DND-41 (cell line): Measurements from ENCODE around the gene NEURL1B.
A peak's percentile ranks its signal among the peaks of the same experiment; 100 is the strongest.

Experiments
- ATAC-seq: fragments of 200-7000 bp; cut with Tn5 transposase; 3 replicates; pipeline ENCODE4 v1.9.1; 2021; ENCODE audit warnings: low read depth; ENCODE audit not compliant: insufficient read depth
- DNase-seq: peaks from one replicate; pipeline ENCODE4 v3.0.0-alpha.2; 2020
- H2AFZ ChIP-seq: 2 replicates; pipeline ENCODE4 v1.6.0; 2012; ENCODE audit warnings: low read depth, low read length
- H3K27ac ChIP-seq: 2 replicates; pipeline ENCODE4 v1.5.1; 2012; ENCODE audit warnings: low read length, inconsistent platforms
- H3K27me3 ChIP-seq: fragments of 200-600 bp; sonication (generic); 2 replicates; pipeline ENCODE4 v1.6.0; 2012; ENCODE audit warnings: low read length, mild to moderate bottlenecking, inconsistent platforms; ENCODE audit not compliant: insufficient read depth, poor library complexity
- H3K36me3 ChIP-seq: 2 replicates; pipeline ENCODE4 v1.5.1; 2012; ENCODE audit warnings: low read length, inconsistent platforms; ENCODE audit not compliant: insufficient read depth
- H3K4me1 ChIP-seq: 2 replicates; pipeline ENCODE4 v1.5.1; 2012; ENCODE audit warnings: mild to moderate bottlenecking, low read length; ENCODE audit not compliant: insufficient read depth
- H3K4me2 ChIP-seq: 2 replicates; pipeline ENCODE4 v1.6.0; 2012; ENCODE audit warnings: mild to moderate bottlenecking, moderate library complexity, low read length, inconsistent platforms; ENCODE audit not compliant: insufficient read depth
- H3K4me3 ChIP-seq, 2 experiments: fragments of 200-600 bp in 1 of 2; shearing (Covaris generic) in 1 of 2; 2 replicates each; pipeline ENCODE4 v1.5.1; 2012 to 2016; ENCODE audit warnings: inconsistent platforms in 2 of 2, low read length in 2 of 2, mild to moderate bottlenecking in 2 of 2, low read depth in 1 of 2, moderate library complexity in 1 of 2
- H3K79me2 ChIP-seq: 2 replicates; pipeline ENCODE4 v1.6.0; 2012; ENCODE audit warnings: low read length, inconsistent platforms; ENCODE audit not compliant: insufficient read depth
- H3K9ac ChIP-seq: 2 replicates; pipeline ENCODE4 v1.6.0; 2012; ENCODE audit warnings: low read depth, mild to moderate bottlenecking, inconsistent platforms, low read length, moderate library complexity
- H3K9me3 ChIP-seq: 2 replicates; pipeline ENCODE4 v1.5.1; 2012; ENCODE audit warnings: low read length, moderate library complexity, mild to moderate bottlenecking, inconsistent platforms; ENCODE audit not compliant: insufficient read depth, severe bottlenecking
- H4K20me1 ChIP-seq: 2 replicates; pipeline ENCODE4 v1.6.0; 2012; ENCODE audit warnings: low read length; ENCODE audit not compliant: insufficient read depth
- EZH2 ChIP-seq: IDR thresholded peaks from 3 replicates; pipeline ENCODE4 v1.6.1; 2012; ENCODE audit warnings: borderline replicate concordance, low read depth, mild to moderate bottlenecking, moderate library complexity, low read length, inconsistent platforms; ENCODE audit not compliant: severe bottlenecking
- TF ChIP-seq, protein P1 (sequence below): IDR thresholded peaks from 2 replicates; pipeline ENCODE4 v1.5.1; 2012; ENCODE audit warnings: borderline replicate concordance, low read length, moderate library complexity, mild to moderate bottlenecking; ENCODE audit not compliant: poor library complexity, severe bottlenecking; ENCODE audit errors: extremely low read depth

Gene NEURL1B

GRCh38 chr5:172689218-172689572 lies 48.1 kb downstream of the NEURL1B start:
- Histone ChIP-seq H3K4me2 (no peak overlapping the region), H3K36me3 (no peaks in the 10 kb centered on the region), H3K9ac (no peak overlapping the region), H3K27me3 (no peaks in the 10 kb centered on the region), H2AFZ (0 out of 2 replicates have a peak overlapping the region, but pooled peaks have one; percentile 8), H3K4me3 (no peak overlapping the region), H3K9me3 (no peaks in the 10 kb centered on the region), H4K20me1 (no peaks in the 10 kb centered on the region), H3K79me2 (no peaks in the 10 kb centered on the region), H3K27ac (no peak overlapping the region), H3K4me1 (peaks cover 11% of the 10 kb centered on the region)
- ATAC-seq: peak; percentile 48; the same call in 2 of the 3 replicates
- no peak for DNase-seq
- TF ChIP-seq, protein P1, sequence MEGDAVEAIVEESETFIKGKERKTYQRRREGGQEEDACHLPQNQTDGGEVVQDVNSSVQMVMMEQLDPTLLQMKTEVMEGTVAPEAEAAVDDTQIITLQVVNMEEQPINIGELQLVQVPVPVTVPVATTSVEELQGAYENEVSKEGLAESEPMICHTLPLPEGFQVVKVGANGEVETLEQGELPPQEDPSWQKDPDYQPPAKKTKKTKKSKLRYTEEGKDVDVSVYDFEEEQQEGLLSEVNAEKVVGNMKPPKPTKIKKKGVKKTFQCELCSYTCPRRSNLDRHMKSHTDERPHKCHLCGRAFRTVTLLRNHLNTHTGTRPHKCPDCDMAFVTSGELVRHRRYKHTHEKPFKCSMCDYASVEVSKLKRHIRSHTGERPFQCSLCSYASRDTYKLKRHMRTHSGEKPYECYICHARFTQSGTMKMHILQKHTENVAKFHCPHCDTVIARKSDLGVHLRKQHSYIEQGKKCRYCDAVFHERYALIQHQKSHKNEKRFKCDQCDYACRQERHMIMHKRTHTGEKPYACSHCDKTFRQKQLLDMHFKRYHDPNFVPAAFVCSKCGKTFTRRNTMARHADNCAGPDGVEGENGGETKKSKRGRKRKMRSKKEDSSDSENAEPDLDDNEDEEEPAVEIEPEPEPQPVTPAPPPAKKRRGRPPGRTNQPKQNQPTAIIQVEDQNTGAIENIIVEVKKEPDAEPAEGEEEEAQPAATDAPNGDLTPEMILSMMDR: no peak
- TF ChIP-seq EZH2: no peak

DNA sequence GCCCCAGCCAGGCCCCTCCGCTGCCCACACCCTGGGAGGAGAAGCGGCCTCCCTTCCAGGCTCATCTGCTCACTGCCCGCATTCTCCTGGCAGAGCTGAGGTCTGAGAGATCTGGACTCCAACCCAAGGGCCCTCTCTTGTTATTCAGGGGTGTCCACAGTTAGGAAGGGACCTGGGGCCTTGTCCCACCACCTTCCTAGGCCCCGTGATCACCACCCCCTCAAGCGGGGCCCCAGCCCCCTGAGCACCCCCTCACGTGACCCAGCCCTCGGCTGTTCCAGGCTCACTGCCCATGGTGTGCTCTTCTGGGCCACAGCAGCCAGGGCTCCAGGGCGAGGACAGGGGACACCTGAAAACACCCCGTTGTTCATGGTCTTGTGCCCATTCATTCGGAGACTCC lies 48.7 kb downstream of the NEURL1B start:
- H3K79me2 ChIP-seq: no peaks in the 10 kb centered on the region
- H3K27me3 ChIP-seq: no peaks in the 10 kb centered on the region
- no peaks in the 10 kb centered on the region for H3K36me3 ChIP-seq
- H3K9me3 ChIP-seq: no peaks in the 10 kb centered on the region
- no peak overlapping the region for H3K9ac ChIP-seq
- H4K20me1 ChIP-seq: no peaks in the 10 kb centered on the region
- H3K4me3 ChIP-seq: no peak overlapping the region
- no peak overlapping the region for H3K4me2 ChIP-seq
- H2AFZ ChIP-seq: no peak overlapping the region
- peaks cover 11% of the 10 kb centered on the region for H3K4me1 ChIP-seq
- ATAC-seq: no peak
- no peak for TF ChIP-seq EZH2
- TF ChIP-seq, protein P1: no peak
- no peak for DNase-seq
- H3K27ac ChIP-seq: no peak overlapping the region

- TF ChIP-seq EZH2: no peak
- TF ChIP-seq, protein P1: no peak
- Histone ChIP-seq H3K9ac (no peak overlapping the region), H3K27ac (no peak overlapping the region), H3K4me3 (no peak overlapping the region), H3K36me3 (no peaks in the 10 kb centered on the region), H3K9me3 (no peaks in the 10 kb centered on the region), H3K79me2 (no peaks in the 10 kb centered on the region), H3K27me3 (no peaks in the 10 kb centered on the region), H2AFZ (no peak overlapping the region), H3K4me1 (peaks cover 11% of the 10 kb centered on the region), H4K20me1 (no peaks in the 10 kb centered on the region), H3K4me2 (no peak overlapping the region)
- DNase-seq (no peak), ATAC-seq (no peak)
These were observed 49.4 kb downstream of the NEURL1B start for GRCh38 chr5:172690258-172691075.

DNA sequence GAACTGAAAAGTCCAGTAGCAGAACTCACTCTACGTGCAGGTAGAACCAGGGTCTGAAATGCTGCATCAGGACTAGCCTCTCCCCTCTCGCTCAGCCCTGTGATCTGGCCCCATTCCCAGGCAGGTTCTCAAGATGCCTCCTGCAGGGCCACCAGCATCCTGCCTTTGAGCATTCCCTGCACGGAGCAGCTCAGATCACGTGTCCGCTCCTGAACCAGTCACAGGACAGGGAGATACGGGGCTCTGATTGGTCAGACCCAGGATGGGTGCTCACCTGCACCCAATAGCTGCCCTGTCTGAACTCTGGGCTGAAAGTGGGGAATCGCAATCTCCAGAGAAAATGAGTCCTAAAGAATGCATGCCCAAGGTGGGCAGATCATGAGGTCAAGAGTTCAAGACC lies 50.8 kb downstream of the NEURL1B start:
- H3K4me3 ChIP-seq: no peak overlapping the region
- ATAC-seq (no peak), DNase-seq (no peak)
- H3K36me3 ChIP-seq: no peaks in the 10 kb centered on the region
- no peak overlapping the region for H3K4me2 ChIP-seq
- H3K9ac ChIP-seq: no peak overlapping the region
- no peaks in the 10 kb centered on the region for H3K9me3 ChIP-seq
- H3K4me1 ChIP-seq: peaks cover 17% of the 10 kb centered on the region
- no peaks in the 10 kb centered on the region for H3K79me2 ChIP-seq
- TF ChIP-seq, protein P1: no peak
- TF ChIP-seq EZH2: no peak
- no peak overlapping the region for H3K27ac ChIP-seq
- H2AFZ ChIP-seq: no peak overlapping the region
- H3K27me3 ChIP-seq: no peaks in the 10 kb centered on the region
- H4K20me1 ChIP-seq: no peaks in the 10 kb centered on the region
